Posterior cingulate gyrus (tissue), 11 donors: ENCODE data around the gene DENND5B.
"Not testable (repeated sequence)": the region's sequence is repeated elsewhere in the genome, so short reads cannot be mapped to it uniquely, and the experiment has no call there.

Source experiments
- DNase-seq, 10 donors: peaks; one replicate each; pipeline versions ENCODE4 v3.0.0 to v3.0.0-alpha.2; 2020 to 2021; ENCODE audit warnings: mixed read lengths in 3 of 10
- intact Hi-C: fragments of 100-400 bp; cut with DNase I; formaldehyde crosslinking; loops from one replicate; pipeline ENCODE4 v1.15.1; 2023

Gene DENND5B

GRCh38 chr12:31562594-31563328, 28.2 kb downstream of the DENND5B start:
- no peak for DNase-seq
- intact Hi-C loops = no loop called here

- intact Hi-C loops = no loop called here
- DNase-seq = no peak
Observed at GRCh38 chr12:31560516-31560915, 30.4 kb downstream of the DENND5B start.

- intact Hi-C loops = no loop called here
- no peak for DNase-seq
Observed at GRCh38 chr12:31558521-31558920, 32.4 kb downstream of the DENND5B start.

GRCh38 chr12:31557707-31558106, 33.2 kb downstream of the DENND5B start:
- intact Hi-C loops = no loop called here
- DNase-seq = no peak

- intact Hi-C loops = not testable (repeated sequence)
- DNase-seq = peak in 2 of 10 donors; percentile 34 to 41
Observed at GRCh38 chr12:31555466-31555865, 35.5 kb downstream of the DENND5B start.

- DNase-seq, intact Hi-C loops: not testable (repeated sequence)
Observed at GRCh38 chr12:31550590-31550989, 40.3 kb downstream of the DENND5B start.

- no peak for DNase-seq
- intact Hi-C loops = no loop called here
Observed at GRCh38 chr12:31536672-31537071, 54.3 kb downstream of the DENND5B start.

GRCh38 chr12:31533470-31533869, 57.5 kb downstream of the DENND5B start:
- intact Hi-C loops = no loop called here
- DNase-seq = no peak

- intact Hi-C loops = no loop called here
- no peak for DNase-seq
Observed at GRCh38 chr12:31531893-31532292, 59.0 kb downstream of the DENND5B start.

GRCh38 chr12:31528095-31528494, 62.8 kb downstream of the DENND5B start:
- DNase-seq = no peak
- intact Hi-C loops = no loop called here

GRCh38 chr12:31527083-31527482, 63.9 kb downstream of the DENND5B start:
- no peak for DNase-seq
- intact Hi-C loops = no loop called here

GRCh38 chr12:31526158-31526546, 64.8 kb downstream of the DENND5B start:
- intact Hi-C loops = no loop called here

GRCh38 chr12:31525496-31526157, 65.3 kb downstream of the DENND5B start:
- DNase-seq = no peak
- intact Hi-C loops = no loop called here

More at GRCh38 chr12:31526158-31526546, 64.8 kb downstream of the DENND5B start:
- DNase-seq = no peak

GRCh38 chr12:31524791-31525495, 66.0 kb downstream of the DENND5B start:
- intact Hi-C loops = no loop called here
- no peak for DNase-seq

GRCh38 chr12:31523306-31523705, 67.6 kb downstream of the DENND5B start:
- intact Hi-C loops = no loop called here
- DNase-seq = no peak

- no peak for DNase-seq
- intact Hi-C loops = no loop called here
Observed at GRCh38 chr12:31522607-31523006, 68.3 kb downstream of the DENND5B start.

- intact Hi-C loops = no loop called here
- DNase-seq = no peak
Observed at GRCh38 chr12:31521964-31522363, 69.0 kb downstream of the DENND5B start.

GRCh38 chr12:31519511-31519910, 71.4 kb downstream of the DENND5B start:
- no peak for DNase-seq

GRCh38 chr12:31518680-31519227, 72.2 kb downstream of the DENND5B start:
- intact Hi-C loops = no loop called here
- DNase-seq = peak in 2 of 10 donors; percentile 22 to 78

More at GRCh38 chr12:31519511-31519910, 71.4 kb downstream of the DENND5B start:
- intact Hi-C loops = no loop called here

GRCh38 chr12:31517994-31518393, 72.9 kb downstream of the DENND5B start:
- intact Hi-C loops = no loop called here
- DNase-seq = no peak

- intact Hi-C loops = no loop called here
- DNase-seq = no peak
Observed at GRCh38 chr12:31516702-31517101, 74.2 kb downstream of the DENND5B start.
